OCI-LY3 (cell line): ENCODE measurements around the gene NTN3.
"Not testable (repeated sequence)": the region's sequence is repeated elsewhere in the genome, so short reads cannot be mapped to it uniquely, and the experiment has no call there.

ENCODE experiments used
- H2AFZ ChIP-seq: fragments of 200-600, 300-600 bp; shearing (Covaris generic); 2 replicates; pipeline ENCODE4 v1.6.0; 2014; ENCODE audit warnings: antibody characterized with exemption, low read depth, low read length
- H3K27ac ChIP-seq: fragments of 200-600, 300-600 bp; sonication (generic); 2 replicates; pipeline ENCODE4 v1.5.1; 2014; ENCODE audit warnings: mild to moderate bottlenecking, low read length, moderate library complexity, mixed read lengths
- H3K27me3 ChIP-seq: fragments of 200-600, 300-600 bp; sonication (generic); 2 replicates; pipeline ENCODE4 v1.6.1; 2014; ENCODE audit warnings: low read depth, low read length, mixed read lengths
- H3K36me3 ChIP-seq: fragments of 200-600, 300-600 bp; sonication (generic); replicated peaks from 2 replicates; pipeline ENCODE3; 2014; ENCODE audit warnings: low read depth, low read length, mixed read lengths
- H3K4me1 ChIP-seq: fragments of 300-600, 200-600 bp; sonication (generic); 2 replicates; pipeline ENCODE4 v1.6.1; 2014; ENCODE audit warnings: low read length, mixed read lengths
- H3K4me2 ChIP-seq: fragments of 200-600, 300-600 bp; sonication (generic); 2 replicates; pipeline ENCODE4 v1.6.1; 2014; ENCODE audit warnings: low read length, mixed read lengths
- H3K4me3 ChIP-seq: fragments of 300-600, 200-600 bp; sonication (generic); 2 replicates; pipeline ENCODE4 v1.5.1; 2014; ENCODE audit warnings: antibody characterized with exemption, mild to moderate bottlenecking, low read length, moderate library complexity
- H3K79me2 ChIP-seq: fragments of 300-600, 200-600 bp; shearing (Covaris generic); 2 replicates; pipeline ENCODE4 v1.6.1; 2014; ENCODE audit warnings: mild to moderate bottlenecking, low read length, mixed read lengths
- H3K9ac ChIP-seq: fragments of 300-600, 200-600 bp; shearing (Covaris generic); 2 replicates; pipeline ENCODE4 v1.6.0; 2014; ENCODE audit warnings: mild to moderate bottlenecking, low read length, moderate library complexity
- H3K9me3 ChIP-seq: fragments of 200-600, 300-600 bp; shearing (Covaris generic); 2 replicates; pipeline ENCODE4 v1.6.1; 2014; ENCODE audit warnings: low read length, mixed read lengths; ENCODE audit not compliant: insufficient read depth
- H4K20me1 ChIP-seq: fragments of 200-600, 300-600 bp; sonication (generic); 2 replicates; pipeline ENCODE4 v1.6.1; 2016; ENCODE audit warnings: low read length, mixed read lengths; ENCODE audit not compliant: insufficient read depth
- EZH2phosphoT487 ChIP-seq: fragments of 200-600 bp; shearing (Covaris generic); IDR thresholded peaks from 2 replicates; pipeline ENCODE4 v1.6.1; 2018; ENCODE audit warnings: antibody characterized with exemption, mixed run types, low read depth
- TF ChIP-seq, protein P1 (sequence below): fragments of 200-600, 300-600 bp; sonication (generic); IDR thresholded peaks from 2 replicates; pipeline ENCODE4 v1.5.1; 2014; ENCODE audit warnings: antibody characterized with exemption, low read length, low read depth

Gene NTN3

DNA sequence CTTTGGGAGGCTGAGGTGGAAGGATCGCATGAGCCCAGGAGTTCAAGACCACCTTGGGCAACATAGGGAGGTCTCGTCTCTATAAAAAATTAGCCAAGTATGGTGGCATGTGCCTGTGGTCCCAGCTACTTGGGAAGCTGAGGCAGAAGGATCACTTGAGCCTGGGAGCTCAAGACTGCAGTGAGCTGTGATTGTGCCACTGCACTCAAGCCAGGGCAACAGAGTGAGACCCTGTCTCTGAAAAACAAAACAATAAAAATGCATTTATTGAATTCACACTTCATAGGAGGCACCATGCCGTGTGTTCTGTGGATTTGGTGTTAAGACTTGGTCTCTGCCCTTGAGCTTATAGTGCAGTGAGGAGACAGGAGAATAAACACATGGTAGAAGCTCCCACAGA lies 6.2 kb downstream of the NTN3 start:
- Histone ChIP-seq H4K20me1 (peaks cover 7% of the 10 kb centered on the region; the same call in 1 of the 2 replicates), H3K4me1 (peaks cover 6% of the 10 kb centered on the region), H3K27ac (no peak overlapping the region), H3K4me3 (no peak overlapping the region), H3K4me2 (no peak overlapping the region), H3K27me3 (no peaks in the 10 kb centered on the region), H3K79me2 (peaks cover 11% of the 10 kb centered on the region; the same call in 1 of the 2 replicates), H3K36me3 (no peaks in the 10 kb centered on the region), H2AFZ (no peak overlapping the region), H3K9me3 (no peaks in the 10 kb centered on the region), H3K9ac (no peak overlapping the region)
- TF ChIP-seq EZH2phosphoT487 = no peak
- TF ChIP-seq, protein P1, sequence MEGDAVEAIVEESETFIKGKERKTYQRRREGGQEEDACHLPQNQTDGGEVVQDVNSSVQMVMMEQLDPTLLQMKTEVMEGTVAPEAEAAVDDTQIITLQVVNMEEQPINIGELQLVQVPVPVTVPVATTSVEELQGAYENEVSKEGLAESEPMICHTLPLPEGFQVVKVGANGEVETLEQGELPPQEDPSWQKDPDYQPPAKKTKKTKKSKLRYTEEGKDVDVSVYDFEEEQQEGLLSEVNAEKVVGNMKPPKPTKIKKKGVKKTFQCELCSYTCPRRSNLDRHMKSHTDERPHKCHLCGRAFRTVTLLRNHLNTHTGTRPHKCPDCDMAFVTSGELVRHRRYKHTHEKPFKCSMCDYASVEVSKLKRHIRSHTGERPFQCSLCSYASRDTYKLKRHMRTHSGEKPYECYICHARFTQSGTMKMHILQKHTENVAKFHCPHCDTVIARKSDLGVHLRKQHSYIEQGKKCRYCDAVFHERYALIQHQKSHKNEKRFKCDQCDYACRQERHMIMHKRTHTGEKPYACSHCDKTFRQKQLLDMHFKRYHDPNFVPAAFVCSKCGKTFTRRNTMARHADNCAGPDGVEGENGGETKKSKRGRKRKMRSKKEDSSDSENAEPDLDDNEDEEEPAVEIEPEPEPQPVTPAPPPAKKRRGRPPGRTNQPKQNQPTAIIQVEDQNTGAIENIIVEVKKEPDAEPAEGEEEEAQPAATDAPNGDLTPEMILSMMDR = no peak

DNA sequence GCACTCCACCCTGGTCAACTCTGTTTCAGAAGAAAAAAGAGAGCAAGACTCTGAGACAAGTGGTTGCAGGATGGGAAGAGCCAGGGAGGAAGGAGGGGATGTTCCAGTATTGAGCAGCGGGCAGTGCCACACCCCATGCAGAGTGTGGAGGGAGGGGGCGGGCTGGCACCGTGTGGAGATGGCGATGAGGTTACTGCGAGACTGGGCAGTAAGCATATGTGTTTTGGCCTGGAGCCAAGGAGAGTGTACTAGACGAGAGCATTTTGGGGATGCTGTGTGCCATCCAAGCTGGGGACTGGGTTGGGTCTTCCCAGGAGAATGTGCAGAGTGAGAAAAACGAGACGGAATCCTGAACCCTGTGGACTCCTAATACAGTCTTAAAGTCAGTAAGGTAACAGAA lies 7.2 kb downstream of the NTN3 start:
- TF ChIP-seq, protein P1 = no peak
- no peak for TF ChIP-seq EZH2phosphoT487
- Histone ChIP-seq H3K27ac (no peak overlapping the region), H4K20me1 (peaks cover 7% of the 10 kb centered on the region; the same call in 1 of the 2 replicates), H3K4me2 (no peak overlapping the region), H3K27me3 (no peaks in the 10 kb centered on the region), H3K79me2 (peaks cover 11% of the 10 kb centered on the region; the same call in 1 of the 2 replicates), H3K36me3 (no peaks in the 10 kb centered on the region), H2AFZ (no peak overlapping the region), H3K9ac (no peak overlapping the region), H3K4me3 (no peak overlapping the region), H3K4me1 (peaks cover 6% of the 10 kb centered on the region), H3K9me3 (no peaks in the 10 kb centered on the region)

- not testable (repeated sequence) for H3K4me2 ChIP-seq, H3K4me3 ChIP-seq, H3K36me3 ChIP-seq, H2AFZ ChIP-seq, H3K27ac ChIP-seq, H3K79me2 ChIP-seq, H3K27me3 ChIP-seq, H4K20me1 ChIP-seq, H3K4me1 ChIP-seq, H3K9me3 ChIP-seq, H3K9ac ChIP-seq
These were observed 8.9 kb downstream of the NTN3 start for GRCh38 chr16:2479996-2480395.

- Histone ChIP-seq H2AFZ (no peak overlapping the region), H3K79me2 (peaks cover 3% of the 10 kb centered on the region; the same call in 1 of the 2 replicates), H3K4me1 (peaks cover 2% of the 10 kb centered on the region)
These were observed 9.9 kb downstream of the NTN3 start for GRCh38 chr16:2480948-2481347.

More at GRCh38 chr16:2480948-2481347, 9.9 kb downstream of the NTN3 start:
- Histone ChIP-seq H3K27ac (no peak overlapping the region), H3K9ac (no peak overlapping the region), H4K20me1 (peaks cover 4% of the 10 kb centered on the region; the same call in 1 of the 2 replicates), H3K27me3 (no peaks in the 10 kb centered on the region), H3K36me3 (no peaks in the 10 kb centered on the region), H3K4me2 (no peak overlapping the region), H3K4me3 (no peak overlapping the region), H3K9me3 (no peaks in the 10 kb centered on the region)
- TF ChIP-seq, protein P1 = no peak
- TF ChIP-seq EZH2phosphoT487 = no peak
